GM18511 (cell line): ENCODE data around the gene DOCK2.
"Not testable (repeated sequence)": the region's sequence is repeated elsewhere in the genome, so short reads cannot be mapped to it uniquely, and the experiment has no call there.

Experiments
- ATAC-seq: cut with Tn5 transposase; IDR thresholded peaks from one replicate; pipeline ENCODE4 v1.9.1; 2021; ENCODE audit warnings: mild to moderate bottlenecking, moderate library complexity; ENCODE audit not compliant: unreplicated experiment

DOCK2 gene

GRCh38 chr5:169637085-169637548, at the start of gene DOCK2:
DOCK2 (plus strand) TSS chr5:169637275; CDS start chr5:169637327, 52 bp downstream.
- ATAC-seq: peak; percentile 93

GRCh38 chr5:169590602-169591001, 46.5 kb upstream of the DOCK2 start:
- no peak for ATAC-seq

- no peak for ATAC-seq
Measured at GRCh38 chr5:169591636-169592035, 45.4 kb upstream of the DOCK2 start.

- no peak for ATAC-seq
Measured at GRCh38 chr5:169592937-169593650, 44.0 kb upstream of the DOCK2 start.

- no peak for ATAC-seq
Measured at GRCh38 chr5:169595172-169595820, 41.8 kb upstream of the DOCK2 start.

- no peak for ATAC-seq
Measured at GRCh38 chr5:169599451-169599850, 37.6 kb upstream of the DOCK2 start.

GRCh38 chr5:169602535-169602934, 34.5 kb upstream of the DOCK2 start:
- no peak for ATAC-seq

GRCh38 chr5:169606279-169606678, 30.8 kb upstream of the DOCK2 start:
- no peak for ATAC-seq

GRCh38 chr5:169607882-169608281, 29.2 kb upstream of the DOCK2 start:
- ATAC-seq: no peak

GRCh38 chr5:169609716-169610115, 27.4 kb upstream of the DOCK2 start:
- no peak for ATAC-seq

- no peak for ATAC-seq
Measured at GRCh38 chr5:169610606-169611005, 26.5 kb upstream of the DOCK2 start.

- no peak for ATAC-seq
Measured at GRCh38 chr5:169615561-169615960, 21.5 kb upstream of the DOCK2 start.

- ATAC-seq: not testable (repeated sequence)
Measured at GRCh38 chr5:169624307-169624706, 12.8 kb upstream of the DOCK2 start.

- no peak for ATAC-seq
Measured at GRCh38 chr5:169626779-169627178, 10.3 kb upstream of the DOCK2 start.

- no peak for ATAC-seq
Measured at GRCh38 chr5:169627551-169627950, 9.5 kb upstream of the DOCK2 start.

- no peak for ATAC-seq
Measured at GRCh38 chr5:169628892-169629291, 8.2 kb upstream of the DOCK2 start.

GRCh38 chr5:169629847-169630548, 7.1 kb upstream of the DOCK2 start:
- no peak for ATAC-seq

- no peak for ATAC-seq
Measured at GRCh38 chr5:169631360-169631759, 5.7 kb upstream of the DOCK2 start.

GRCh38 chr5:169632946-169633345, 4.1 kb upstream of the DOCK2 start:
- ATAC-seq: no peak

GRCh38 chr5:169634606-169635005, 2.5 kb upstream of the DOCK2 start:
- no peak for ATAC-seq

- no peak for ATAC-seq
Measured at GRCh38 chr5:169635936-169636335, 1.1 kb upstream of the DOCK2 start.
